Measurements from ENCODE around the gene PRTG. TPM values are rescaled to one million over a fixed set of nuclear protein-coding genes. Genes with fewer than 3 reads are reported as not detected.

The PRTG gene
- total RNA-seq, 1 donor from 2014 or later = 1.7 TPM

- DNase-seq (ENCODE audit: low read depth) = no peak
These were observed 168.9 kb downstream of the PRTG start for GRCh38 chr15:55574096-55574495.

GRCh38 chr15:55573224-55573623, 169.7 kb downstream of the PRTG start:
- DNase-seq (ENCODE audit: low read depth) = no peak

GRCh38 chr15:55564347-55565145, 178.4 kb downstream of the PRTG start:
- DNase-seq (ENCODE audit: low read depth) = no peak

GRCh38 chr15:55562601-55563000, 180.4 kb downstream of the PRTG start:
- DNase-seq (ENCODE audit: low read depth) = no peak

Other genes starting within 250 kb of the PRTG start
- gene DNAAF4, start 234.9 kb downstream of the PRTG start, total RNA-seq = 1.0 and 1.9 TPM in 2 replicates
- 13.9 and 15.2 TPM in 2 replicates for gene PYGO1, start 154.8 kb downstream of the PRTG start, total RNA-seq

Data from myocyte (in vitro differentiated cells).